NCI-H510A (cell line): ENCODE results near the gene PACRG.

ENCODE experiments used
- DNase-seq: peaks from one replicate; lab custom pipeline; 2025; lab: John Stamatoyannopoulos, UW

The PACRG gene

DNA sequence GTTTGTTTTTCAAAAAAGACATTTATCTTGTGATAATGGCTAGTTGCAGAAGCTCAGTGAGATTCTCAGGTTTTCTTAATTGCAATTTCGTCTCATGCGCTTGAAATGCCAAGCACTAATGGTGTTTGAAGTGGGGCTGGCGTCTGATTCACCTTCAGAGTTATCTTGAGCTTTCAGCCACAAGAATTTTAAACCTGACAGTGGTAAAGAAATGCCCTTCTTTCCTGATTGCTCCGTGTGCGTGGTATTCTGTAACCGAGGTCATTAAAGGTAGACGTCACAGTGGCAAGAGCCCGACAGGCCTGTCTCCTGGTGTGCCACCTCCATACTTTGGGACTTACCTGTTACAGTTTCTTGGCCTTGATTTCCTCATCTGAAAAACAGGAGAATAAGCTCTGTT, 560.3 kb downstream of the PACRG start:
- DNase-seq: no peak

DNA sequence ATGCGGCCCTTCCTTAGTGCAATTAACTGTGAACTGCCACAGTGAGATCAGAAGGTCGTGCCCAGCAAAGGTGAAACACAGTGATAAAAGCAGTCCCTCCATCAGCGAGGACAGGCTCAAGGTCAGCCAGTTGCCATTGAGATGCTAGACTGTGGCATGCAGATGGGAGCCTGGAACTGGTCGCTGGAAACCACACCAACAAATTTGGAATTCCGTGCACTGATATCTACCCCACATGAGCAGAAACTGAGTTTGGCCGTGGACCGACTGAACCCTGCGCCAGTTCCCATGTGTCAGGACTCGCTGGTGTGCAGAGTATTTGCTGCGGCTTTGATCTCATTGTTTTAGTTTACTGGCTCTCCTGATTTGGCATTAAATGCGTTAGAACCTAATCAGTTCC, 561.1 kb downstream of the PACRG start:
- DNase-seq: no peak

DNA sequence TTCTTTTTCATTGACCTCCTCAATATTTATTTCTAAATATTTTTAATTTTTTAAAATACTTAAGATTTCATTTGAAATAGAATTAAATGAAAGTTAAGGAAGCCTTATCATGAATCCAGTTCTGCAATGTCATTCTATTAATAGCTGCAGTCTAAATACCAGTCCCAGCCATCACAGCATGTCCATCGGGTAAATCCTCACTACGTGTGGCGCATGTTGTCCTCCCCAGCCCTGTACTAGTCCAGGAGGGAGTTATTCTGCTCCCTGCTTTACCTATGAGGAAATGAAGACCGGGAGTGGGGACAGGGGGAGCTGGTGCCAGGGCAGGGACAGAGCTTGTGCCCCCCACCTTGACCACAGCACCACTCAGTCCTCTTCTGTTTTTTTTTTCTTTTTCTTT, 561.7 kb downstream of the PACRG start:
- DNase-seq: no peak

DNA sequence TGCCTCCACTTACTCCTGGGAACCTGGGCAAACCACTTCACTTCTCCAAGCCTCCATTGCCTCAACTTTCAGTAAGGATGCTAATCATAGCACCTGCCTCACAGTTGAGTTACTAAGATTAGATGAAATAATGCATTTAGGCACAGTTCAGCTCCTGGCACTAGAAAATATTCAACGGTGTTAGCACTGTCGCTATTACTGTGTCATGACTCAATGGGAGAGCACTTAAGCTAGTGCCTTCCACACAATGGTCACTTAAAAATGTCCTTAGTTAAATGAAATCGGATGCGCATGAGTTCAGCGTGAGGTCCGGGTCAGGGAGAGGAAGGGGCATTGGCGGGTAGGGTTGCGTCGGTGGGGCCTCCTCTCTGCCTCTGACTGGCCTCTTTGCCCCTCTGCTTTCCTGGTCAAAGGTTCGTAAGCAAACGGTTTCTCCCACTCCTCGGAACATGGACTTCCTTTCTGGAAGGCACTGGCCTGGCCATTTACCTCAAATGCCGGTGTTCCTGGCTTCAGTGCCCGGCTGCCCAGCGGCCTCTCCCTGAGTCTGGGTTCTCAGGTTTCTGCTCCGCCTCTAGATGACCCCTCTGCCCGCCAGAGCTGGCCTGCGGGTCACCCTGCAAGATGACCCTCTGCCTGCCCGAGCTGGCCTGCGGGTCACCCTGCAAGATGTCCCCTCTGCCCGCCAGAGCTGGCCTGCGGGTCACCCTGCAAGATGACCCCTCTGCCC, 562.9 kb downstream of the PACRG start:
- DNase-seq: no peak

DNA sequence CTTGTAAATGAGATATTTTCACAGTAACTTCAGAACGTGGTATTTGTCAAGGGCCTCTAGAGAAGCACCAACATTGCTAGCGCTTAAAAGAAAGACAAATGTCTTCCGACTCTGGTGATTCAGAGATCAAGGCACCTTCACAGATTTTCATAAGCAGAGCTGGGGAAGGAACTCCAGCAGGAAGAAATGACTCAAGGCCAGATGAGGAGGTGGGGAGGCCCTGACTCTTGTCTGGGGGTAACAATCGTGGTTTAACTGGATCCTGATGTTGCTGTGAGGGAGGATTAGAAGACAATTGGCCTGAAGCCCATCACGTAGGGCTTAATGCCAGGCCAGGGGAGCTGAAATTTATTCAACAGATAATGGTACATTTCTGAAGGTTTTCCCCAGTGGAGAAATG, 563.8 kb downstream of the PACRG start:
- DNase-seq: no peak

DNA sequence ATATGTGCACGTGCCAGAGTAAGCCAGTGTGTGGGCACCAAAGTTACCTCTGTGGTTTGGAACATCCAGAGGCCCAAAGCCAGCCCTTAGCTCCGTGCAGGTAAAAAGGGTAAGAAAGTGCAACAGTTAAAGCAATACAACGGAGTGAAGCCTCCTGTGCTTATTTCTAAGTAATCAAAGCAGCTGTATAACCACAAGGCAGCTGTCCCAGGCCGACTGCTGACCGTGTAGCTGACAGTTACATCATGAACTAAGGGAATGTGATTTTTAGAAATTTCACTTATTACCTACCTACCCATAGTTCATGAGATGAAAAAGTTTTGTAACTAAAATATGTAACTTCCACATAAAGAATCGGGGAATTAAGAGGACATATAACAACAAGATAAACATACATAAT, 565.5 kb downstream of the PACRG start:
- no peak for DNase-seq

DNA sequence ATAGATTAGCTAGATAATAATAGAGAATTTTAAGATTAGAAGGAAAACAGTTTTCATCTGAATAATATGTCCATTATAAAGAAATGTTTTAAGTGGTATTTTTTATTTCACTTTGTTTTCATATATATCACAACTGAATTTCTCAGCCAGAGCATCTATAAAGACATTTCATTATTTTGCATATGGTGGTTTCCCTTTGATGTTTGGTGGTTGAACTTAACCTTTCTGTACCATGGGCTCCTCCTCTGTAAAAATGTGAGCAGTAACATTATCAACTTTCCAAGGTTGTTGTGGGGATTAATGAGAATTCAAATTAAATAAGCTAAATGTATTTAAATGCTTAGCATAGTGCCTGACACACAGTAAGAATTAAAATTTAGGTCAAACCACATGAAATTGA, 567.0 kb downstream of the PACRG start:
- no peak for DNase-seq

DNA sequence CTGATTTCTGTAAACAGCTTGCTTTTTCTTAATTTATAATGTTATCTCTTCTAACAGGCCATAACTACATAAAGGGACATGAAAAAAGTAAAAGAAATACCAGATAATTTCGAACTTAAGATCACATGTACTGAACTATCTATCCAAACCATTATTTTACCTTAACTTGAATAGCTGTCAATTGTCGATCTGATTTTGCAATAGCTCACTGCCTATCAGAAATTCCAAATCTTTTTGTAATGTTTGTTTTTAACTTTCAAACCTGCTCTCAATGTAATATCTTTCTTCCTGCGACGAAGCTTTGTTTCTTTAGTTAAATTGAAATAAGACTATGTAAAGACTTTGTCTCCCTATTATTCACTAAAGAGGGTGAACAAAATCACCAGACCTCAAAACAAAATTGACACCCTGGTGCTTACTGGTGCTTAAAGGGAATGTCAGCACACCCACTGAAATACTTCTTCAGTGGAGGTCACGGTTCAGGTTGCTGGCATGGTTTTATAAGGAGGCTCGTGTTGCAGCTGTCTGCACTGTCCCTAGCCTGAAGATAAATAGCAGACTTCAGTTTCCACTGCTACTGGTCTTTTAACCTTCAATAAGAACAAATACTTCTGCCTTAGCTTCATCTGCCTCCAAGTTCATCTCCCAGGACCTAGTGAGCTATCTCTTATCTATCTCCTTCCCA, 569.2 kb downstream of the PACRG start:
- no peak for DNase-seq

DNA sequence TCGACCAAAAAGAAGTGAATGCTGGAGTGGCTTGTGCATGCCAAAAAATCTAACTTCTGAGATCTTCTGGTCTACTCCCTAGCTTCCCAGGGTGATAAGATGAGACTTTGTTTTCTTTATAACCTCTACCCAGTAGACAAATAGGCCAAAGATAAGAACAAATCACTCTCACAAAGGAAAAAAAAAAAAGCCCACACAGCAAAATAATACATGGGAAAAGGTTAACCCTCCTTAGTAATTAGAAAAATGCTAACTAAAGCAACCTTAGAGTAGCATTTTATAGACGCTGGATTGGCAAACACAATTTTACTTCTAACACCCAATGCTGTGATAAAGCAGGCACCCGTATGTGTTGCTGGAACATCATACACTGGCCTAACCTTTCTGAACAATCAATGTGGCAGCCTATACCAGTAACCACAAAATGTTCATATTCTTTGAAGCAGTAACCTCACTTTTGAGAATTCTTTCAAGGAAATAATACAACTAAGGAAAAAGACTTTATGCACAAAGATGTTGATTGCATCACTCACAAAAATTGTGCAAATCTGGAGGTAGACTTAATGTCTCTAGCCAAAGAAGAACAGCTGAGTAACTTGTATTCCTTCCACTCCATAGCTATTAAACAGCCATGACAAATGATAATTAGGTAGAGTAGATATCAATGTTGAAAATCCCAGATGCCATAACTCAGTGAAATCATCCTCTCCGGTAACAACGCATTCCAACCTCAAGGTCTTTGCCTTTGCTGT, 570.5 kb downstream of the PACRG start:
- no peak for DNase-seq

DNA sequence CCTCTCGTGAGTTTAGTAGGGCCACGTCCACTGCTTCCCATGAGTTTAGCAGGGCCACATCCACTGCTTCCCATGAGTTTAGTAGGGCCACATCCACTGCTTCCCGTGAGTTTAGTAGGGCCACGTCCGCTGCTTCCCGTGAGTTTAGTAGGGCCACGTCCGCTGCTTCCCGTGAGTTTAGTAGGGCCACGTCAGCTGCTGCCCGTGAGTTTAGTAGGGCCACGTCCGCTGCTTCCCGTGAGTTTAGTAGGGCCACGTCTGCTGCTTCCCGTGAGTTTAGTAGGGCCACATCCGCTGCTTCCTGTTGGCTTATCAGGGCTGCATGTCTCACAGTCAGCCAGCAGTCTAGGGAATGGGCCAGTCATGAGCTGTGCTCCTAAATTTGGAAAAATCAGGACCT, 573.1 kb downstream of the PACRG start:
- no peak for DNase-seq

DNA sequence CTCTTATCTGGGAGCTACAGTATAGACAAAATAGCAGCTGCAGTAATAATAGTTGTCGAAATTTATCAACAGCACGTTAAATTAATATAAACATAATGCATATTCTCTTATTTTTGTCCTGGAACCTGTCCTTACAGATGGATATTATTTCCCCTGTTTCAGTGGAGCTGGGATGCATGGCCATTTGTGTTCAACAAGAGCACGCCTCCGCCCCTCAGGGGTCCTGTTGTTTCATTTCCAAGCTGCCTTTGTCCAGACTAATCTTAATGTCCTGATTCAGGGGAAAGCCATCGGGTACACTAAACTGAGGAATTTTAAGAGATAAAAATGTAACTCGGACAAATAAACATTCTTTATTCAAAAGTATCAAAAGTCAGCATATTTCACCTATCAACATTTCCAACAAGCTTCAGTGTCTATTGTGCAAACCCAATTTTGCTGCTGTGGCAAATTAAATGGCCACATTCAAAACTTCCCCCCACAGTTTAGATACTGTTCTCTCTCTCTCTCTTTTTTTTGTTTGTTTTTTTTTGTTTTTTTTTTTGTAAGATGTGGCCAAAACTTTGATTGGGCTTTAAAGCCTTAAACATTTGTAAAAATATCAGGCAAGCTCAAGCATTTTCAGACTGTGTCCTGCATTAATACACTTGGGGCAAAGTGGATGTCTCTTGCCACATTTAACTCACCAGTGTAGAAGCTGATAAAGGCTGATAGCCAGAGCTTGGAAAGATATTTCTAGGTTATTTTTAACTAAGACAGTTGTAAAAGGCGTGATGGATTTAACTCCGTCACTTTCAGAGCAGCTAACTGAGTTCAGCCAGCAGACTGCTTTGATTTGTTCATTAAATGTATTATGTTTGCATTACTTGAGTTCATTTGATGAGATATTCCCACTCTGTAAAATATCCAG, 574.2 kb downstream of the PACRG start:
- DNase-seq: no peak

DNA sequence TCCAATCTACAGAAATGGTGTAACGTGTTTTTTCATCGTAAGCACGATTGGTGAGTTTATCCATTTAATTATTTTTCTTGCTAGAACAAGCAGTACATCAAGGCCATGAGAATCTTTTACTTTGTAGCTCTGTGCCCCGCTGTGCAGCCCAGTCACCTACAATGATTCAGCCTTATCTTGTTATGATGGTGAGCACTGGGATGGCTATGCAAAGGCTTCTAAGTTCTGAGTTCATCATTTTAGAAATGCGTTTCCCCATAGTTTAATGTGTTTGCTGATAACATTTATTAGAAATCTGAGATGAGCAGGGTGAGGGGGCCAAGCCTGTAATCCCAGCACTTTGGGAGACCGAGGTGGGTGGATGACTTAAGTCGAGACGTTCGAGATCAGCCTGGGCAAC, 575.0 kb downstream of the PACRG start:
- no peak for DNase-seq

DNA sequence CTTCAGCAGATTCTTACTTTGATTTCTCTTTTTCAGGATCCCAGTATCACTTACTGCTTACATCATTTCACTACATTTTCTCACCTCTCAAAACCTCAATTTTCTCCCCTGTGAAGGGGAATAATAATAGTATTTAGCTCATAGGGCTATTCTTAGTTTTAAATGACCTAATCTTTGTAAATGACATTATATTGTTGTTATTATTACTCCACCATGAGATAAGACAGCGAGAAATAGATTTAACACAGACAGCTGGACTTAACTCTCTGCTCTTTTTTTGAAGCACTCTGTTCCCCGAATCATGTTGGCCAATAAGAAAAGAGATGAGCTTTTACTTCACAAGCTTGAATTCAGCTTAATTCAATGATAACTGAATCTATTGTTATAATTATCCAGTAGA, 578.2 kb downstream of the PACRG start:
- DNase-seq: no peak

DNA sequence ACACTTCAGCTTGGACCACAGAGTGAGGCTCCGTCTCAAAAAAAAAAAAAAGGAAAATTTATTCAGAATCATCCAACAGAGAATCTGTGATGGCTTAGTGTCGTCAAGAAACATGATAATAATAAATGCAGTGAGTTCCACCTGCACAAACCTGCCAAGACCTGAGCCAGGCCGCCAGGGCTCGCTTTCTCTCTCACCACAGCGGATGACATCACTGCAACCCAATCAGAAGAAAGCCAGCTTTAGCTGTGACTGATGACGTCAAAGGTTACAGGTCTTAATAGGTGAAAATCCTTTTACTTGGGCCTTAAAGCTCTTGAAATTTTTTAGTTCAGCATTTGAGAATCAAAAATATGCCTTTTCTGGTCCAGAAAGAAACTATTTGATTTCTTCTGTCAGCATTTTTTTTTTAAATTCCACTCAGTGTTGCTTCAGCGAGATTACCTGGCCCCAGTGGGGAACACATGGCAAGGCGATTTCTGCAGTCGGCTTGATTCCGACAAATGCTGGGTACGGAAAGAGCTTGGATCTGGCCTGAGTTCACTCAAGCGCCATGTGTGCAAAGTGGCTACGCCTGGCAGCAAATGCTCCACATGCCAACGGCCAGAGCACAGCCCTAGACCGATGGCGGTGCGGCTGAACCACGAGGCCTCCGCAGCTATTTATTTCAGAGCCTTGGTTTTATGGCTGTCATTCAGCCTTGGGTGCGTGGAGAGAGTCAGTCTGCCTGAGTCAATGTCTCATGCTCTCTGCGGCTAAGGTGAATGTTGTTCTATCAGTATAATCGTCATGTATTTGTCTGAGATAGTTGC, 581.1 kb downstream of the PACRG start:
- no peak for DNase-seq

DNA sequence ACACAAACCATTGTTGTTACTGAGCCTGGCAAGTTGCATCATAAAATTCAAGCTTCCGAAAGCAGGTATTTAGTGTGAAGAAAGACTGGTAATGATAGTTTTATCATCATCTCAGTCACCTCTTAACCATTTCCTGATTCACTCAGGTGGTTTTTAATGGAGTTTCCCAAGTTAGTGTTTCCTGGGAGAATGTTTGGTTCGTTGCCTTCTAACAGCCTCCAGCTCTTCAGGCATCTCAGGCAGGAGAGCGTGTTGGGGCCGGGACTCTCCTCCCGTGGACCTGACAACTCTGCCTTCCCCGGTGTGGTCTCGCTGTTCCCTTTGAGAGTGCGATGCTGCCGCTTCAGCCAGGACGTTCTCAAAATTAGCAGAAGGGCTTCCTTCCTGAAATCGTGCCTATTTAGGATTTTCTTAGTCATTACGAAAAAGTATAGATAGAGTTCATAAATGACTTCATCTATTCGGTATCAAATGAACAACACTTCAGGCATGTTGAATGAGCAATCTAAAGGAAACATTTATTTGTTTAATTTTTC, 581.8 kb downstream of the PACRG start:
- DNase-seq: no peak

DNA sequence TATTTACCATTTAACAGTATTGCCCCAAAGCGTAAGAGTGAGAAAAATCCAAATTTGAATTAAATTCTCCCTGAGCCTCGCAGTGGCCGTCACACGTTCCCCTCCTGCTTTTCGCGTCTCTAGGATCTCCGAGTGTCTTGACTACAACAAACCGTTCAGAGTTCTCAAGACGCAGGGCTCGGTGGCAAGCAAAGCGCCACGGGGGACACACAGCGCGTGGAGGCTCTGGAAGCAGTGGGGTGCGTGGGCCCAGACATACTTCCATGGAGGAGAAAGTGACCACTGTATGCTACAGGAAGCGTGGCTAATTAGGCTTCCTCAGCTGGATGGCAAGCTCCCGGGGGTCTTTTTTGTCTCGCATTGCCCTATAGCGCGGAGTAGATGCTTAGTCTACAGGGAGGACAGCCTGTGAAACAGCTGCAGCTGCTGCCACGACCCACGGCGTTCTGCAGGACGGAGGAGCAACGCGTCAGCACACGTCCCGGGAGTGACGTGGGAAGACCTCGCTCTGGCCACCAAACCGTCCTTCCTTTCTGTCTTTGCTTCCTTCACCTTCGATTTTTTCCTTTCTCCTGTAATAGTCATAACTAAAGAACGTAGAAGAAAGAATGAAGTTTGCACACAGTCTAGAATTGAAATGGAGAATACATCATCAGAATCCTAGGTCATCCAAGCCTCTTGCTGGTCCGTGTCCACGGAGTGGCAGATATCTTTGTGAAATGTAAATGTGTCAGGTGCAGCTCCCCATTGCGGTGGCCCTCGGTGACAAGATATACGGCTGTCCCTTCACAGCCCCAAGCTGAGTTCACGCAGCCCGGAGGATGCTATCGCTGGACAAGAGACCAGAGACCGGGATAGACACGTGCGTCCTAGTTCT, 582.6 kb downstream of the PACRG start:
- DNase-seq: no peak

DNA sequence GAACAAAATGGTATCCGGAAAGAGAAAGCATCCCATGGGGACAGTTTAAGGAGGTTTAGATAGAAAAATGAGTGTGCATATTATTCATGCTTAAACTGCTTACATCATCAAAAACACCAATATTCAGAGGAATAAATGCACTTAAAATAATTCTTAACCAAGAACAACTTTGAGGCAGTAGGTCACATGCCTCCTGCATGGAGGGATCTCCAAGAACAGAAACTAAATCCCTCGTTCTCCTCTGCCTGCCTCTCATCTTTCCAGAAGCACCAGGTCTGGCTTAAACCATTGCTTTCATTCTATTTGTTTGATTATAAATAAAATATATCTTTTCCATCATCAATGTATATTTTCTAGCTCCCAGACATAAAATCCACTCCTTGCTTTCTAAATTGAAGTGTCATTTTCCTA, 583.2 kb downstream of the PACRG start:
- DNase-seq: no peak

DNA sequence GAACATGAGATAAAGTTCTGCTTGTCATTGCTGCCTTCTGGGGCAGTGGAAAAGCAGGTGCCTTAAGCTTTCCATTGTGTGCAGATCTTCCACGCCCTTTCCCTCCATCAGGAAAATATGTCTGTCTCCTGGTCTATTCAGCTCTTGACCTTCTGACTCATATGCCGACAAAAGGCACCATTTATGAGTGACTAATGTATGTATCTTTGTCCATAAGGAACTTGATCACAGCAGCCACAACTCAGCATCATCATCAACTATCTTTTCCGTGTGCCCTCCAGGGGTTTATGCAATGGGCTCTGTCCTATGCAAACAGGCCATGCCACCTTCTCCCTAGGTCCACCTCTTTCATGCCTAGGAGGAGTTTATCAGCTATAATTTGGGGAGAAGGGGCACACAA, 584.1 kb downstream of the PACRG start:
- no peak for DNase-seq

DNA sequence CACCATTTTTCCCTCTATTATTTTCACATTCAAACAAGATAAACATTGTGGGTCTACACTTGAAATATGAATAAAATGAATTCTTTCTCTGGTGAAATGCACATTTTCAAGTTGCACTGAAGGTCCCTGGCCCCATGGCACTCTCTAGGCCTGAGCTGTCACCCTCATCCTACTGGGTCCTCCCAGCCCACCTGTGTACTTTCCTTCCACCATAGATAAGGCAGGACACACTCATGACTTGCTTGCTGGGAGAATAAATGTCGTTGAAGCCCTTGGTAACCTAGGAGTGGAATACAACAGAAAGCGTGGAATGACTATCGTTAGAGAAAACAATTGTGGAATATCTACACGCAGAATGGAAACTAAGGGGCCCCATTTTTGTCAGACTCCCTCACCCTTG, 585.8 kb downstream of the PACRG start:
- DNase-seq: no peak

DNA sequence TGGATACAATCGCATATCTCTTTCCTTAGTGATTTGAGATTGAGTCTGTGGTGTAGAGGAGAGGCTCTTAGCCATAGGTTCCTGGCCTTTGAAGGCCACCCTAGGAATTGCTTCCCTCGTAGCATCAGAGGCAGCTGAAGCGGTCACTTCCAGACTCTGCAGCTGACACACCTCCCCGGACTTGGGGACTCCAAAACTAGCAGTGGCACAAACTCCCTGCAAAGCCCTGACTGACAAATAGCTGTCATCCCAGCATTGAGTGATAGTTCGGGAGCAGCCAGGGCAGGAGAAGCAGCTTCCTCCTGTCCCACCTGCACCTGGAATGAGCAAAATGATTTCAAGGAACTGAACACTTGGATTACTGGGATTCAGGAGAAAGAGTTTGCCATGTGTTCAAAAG, 586.2 kb downstream of the PACRG start:
- DNase-seq: no peak
